Cardiac muscle cell (in vitro differentiated cells and primary cell): ENCODE measurements around the gene TNFRSF18. TPM values are rescaled to one million over a fixed set of nuclear protein-coding genes. Genes with fewer than 3 reads are reported as not detected.

Experiments
- DNase-seq, 2 donors: peaks; one replicate each; pipeline versions ENCODE4 v3.0.0 to v3.0.0-alpha.2; 2010 to 2017; ENCODE audit warnings: low read depth in 1 of 2, low spot score in 1 of 2
- H3K27ac ChIP-seq: fragments of 200-600 bp; sonication (generic); 2 replicates; pipeline ENCODE4 v1.5.1; 2016
- H3K27me3 ChIP-seq: fragments of 200-600 bp; sonication (generic); 2 replicates; pipeline ENCODE4 v1.6.0; 2016; ENCODE audit warnings: control low read depth
- H3K36me3 ChIP-seq: fragments of 200-600 bp; sonication (generic); 2 replicates; pipeline ENCODE4 v1.5.1; 2016; ENCODE audit warnings: control low read depth
- H3K4me1 ChIP-seq: fragments of 200-600 bp; sonication (generic); 2 replicates; pipeline ENCODE4 v1.8.1; 2017; ENCODE audit warnings: low read depth, mild to moderate bottlenecking, mixed run types
- H3K4me3 ChIP-seq: fragments of 200-600 bp; sonication (generic); 2 replicates; pipeline ENCODE4 v1.5.1; 2016; ENCODE audit warnings: mild to moderate bottlenecking
- H3K9me3 ChIP-seq: fragments of 200-600 bp; sonication (generic); 2 replicates; pipeline ENCODE4 v1.5.1; 2017; ENCODE audit warnings: low read depth, mild to moderate bottlenecking, control low read depth
- CTCF ChIP-seq: IDR thresholded peaks from 2 replicates; pipeline ENCODE4 v1.5.1; 2012; ENCODE audit warnings: low read depth, mild to moderate bottlenecking, low read length
- polyA plus RNA-seq: library from polyadenylated mRNA; unstranded; fragments of >200 nt; fragmentation: Nextera tagmentation; extraction: Ambion mirVana; gene quantifications from 2 replicates; pipeline ENCODE4 v1.2.1, GENCODE V29; 2016
- total RNA-seq: library from RNA; depleted of rRNA; stranded (reverse); fragments of >200 nt; gene quantifications from 2 replicates; pipeline ENCODE4 v1.2.3, GENCODE V29; 2016

The TNFRSF18 gene
- total and polyA plus RNA-seq, 2 experiments from 2014 or later, result 0.39 TPM; not detected in 1

GRCh38 chr1:1215080-1215676, 8.8 kb upstream of the TNFRSF18 start:
- no peaks in the 10 kb centered on the region for H3K4me1 ChIP-seq
- no peaks in the 10 kb centered on the region for H3K9me3 ChIP-seq
- H3K27ac ChIP-seq, result no peak overlapping the region
- peaks cover 9% of the 10 kb centered on the region for H3K36me3 ChIP-seq
- no peak overlapping the region for H3K4me3 ChIP-seq
- H3K27me3 ChIP-seq, result no peaks in the 10 kb centered on the region
- TF ChIP-seq CTCF, result no peak
- no peak for DNase-seq

GRCh38 chr1:1213345-1214265, 7.2 kb upstream of the TNFRSF18 start, which contains the start of gene TNFRSF4:
Gene TNFRSF4 (minus strand): TSS chr1:1214153. CDS start chr1:1214127, 26 bp downstream.
- no peak within 1 kb of the TSS for H3K27ac ChIP-seq
- no peak for DNase-seq
- no peak within 1 kb of the TSS for H3K4me3 ChIP-seq
- H3K27me3 ChIP-seq, result no peaks in the 10 kb centered on the region
- TF ChIP-seq CTCF, result no peak
- H3K4me1 ChIP-seq, result no peaks in the 10 kb centered on the region
- no peaks in the 10 kb centered on the region for H3K9me3 ChIP-seq
- H3K36me3 ChIP-seq, result peaks cover 7% of the 10 kb centered on the region

GRCh38 chr1:1212780-1213344, 6.5 kb upstream of the TNFRSF18 start:
- no peaks in the 10 kb centered on the region for H3K27me3 ChIP-seq
- H3K4me1 ChIP-seq, result no peaks in the 10 kb centered on the region
- peaks cover 5% of the 10 kb centered on the region for H3K36me3 ChIP-seq
- peak in 1 of 2 donors; percentile 16 for DNase-seq
- no peak for TF ChIP-seq CTCF
- no peaks in the 10 kb centered on the region for H3K9me3 ChIP-seq
- H3K4me3 ChIP-seq, result no peak overlapping the region
- no peak overlapping the region for H3K27ac ChIP-seq

- TF ChIP-seq CTCF, result no peak
- no peaks in the 10 kb centered on the region for H3K4me1 ChIP-seq
- no peaks in the 10 kb centered on the region for H3K9me3 ChIP-seq
- no peak overlapping the region for H3K27ac ChIP-seq
- peaks cover 2% of the 10 kb centered on the region for H3K36me3 ChIP-seq
- peaks cover 7% of the 10 kb centered on the region for H3K27me3 ChIP-seq
- H3K4me3 ChIP-seq, result no peak overlapping the region
- DNase-seq, result no peak
Observed at GRCh38 chr1:1211541-1212441, 5.4 kb upstream of the TNFRSF18 start.
